ENCODE data around the gene ADNP. TPM values are rescaled to one million over a fixed set of nuclear protein-coding genes. Genes with fewer than 3 reads are reported as not detected.

ADNP gene
- total and polyA plus RNA-seq, 2 of the 13 experiments (the other 11 are each of a cell fraction or from before 2014, with no cell fraction given): 21.0 to 21.5 TPM

- TF ChIP-seq JDP2 (CRISPR knock-in tag; IDR thresholded peaks at IDR 0.05; ENCODE audit: borderline replicate concordance): no peak
- TF ChIP-seq ZNF432 (CRISPR knock-in tag; IDR thresholded peaks at IDR 0.05; ENCODE audit: borderline replicate concordance): no peak
- TF ChIP-seq, protein P1, sequence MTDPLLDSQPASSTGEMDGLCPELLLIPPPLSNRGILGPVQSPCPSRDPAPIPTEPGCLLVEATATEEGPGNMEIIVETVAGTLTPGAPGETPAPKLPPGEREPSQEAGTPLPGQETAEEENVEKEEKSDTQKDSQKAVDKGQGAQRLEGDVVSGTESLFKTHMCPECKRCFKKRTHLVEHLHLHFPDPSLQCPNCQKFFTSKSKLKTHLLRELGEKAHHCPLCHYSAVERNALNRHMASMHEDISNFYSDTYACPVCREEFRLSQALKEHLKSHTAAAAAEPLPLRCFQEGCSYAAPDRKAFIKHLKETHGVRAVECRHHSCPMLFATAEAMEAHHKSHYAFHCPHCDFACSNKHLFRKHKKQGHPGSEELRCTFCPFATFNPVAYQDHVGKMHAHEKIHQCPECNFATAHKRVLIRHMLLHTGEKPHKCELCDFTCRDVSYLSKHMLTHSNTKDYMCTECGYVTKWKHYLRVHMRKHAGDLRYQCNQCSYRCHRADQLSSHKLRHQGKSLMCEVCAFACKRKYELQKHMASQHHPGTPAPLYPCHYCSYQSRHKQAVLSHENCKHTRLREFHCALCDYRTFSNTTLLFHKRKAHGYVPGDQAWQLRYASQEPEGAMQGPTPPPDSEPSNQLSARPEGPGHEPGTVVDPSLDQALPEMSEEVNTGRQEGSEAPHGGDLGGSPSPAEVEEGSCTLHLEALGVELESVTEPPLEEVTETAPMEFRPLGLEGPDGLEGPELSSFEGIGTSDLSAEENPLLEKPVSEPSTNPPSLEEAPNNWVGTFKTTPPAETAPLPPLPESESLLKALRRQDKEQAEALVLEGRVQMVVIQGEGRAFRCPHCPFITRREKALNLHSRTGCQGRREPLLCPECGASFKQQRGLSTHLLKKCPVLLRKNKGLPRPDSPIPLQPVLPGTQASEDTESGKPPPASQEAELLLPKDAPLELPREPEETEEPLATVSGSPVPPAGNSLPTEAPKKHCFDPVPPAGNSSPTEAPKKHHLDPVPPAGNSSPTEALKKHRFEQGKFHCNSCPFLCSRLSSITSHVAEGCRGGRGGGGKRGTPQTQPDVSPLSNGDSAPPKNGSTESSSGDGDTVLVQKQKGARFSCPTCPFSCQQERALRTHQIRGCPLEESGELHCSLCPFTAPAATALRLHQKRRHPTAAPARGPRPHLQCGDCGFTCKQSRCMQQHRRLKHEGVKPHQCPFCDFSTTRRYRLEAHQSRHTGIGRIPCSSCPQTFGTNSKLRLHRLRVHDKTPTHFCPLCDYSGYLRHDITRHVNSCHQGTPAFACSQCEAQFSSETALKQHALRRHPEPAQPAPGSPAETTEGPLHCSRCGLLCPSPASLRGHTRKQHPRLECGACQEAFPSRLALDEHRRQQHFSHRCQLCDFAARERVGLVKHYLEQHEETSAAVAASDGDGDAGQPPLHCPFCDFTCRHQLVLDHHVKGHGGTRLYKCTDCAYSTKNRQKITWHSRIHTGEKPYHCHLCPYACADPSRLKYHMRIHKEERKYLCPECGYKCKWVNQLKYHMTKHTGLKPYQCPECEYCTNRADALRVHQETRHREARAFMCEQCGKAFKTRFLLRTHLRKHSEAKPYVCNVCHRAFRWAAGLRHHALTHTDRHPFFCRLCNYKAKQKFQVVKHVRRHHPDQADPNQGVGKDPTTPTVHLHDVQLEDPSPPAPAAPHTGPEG (CRISPR knock-in tag; IDR thresholded peaks at IDR 0.05): no peak
- no peak for TF ChIP-seq PBX3 (CRISPR knock-in tag; IDR thresholded peaks at IDR 0.05; ENCODE audit: borderline replicate concordance)
- TF ChIP-seq ZNF331 (CRISPR knock-in tag; IDR thresholded peaks at IDR 0.05): no peak
- TF ChIP-seq HNRNPL (IDR thresholded peaks at IDR 0.05; ENCODE audit: low read depth, low read length): no peak
- no peak for TF ChIP-seq ZFP1 (CRISPR knock-in tag; IDR thresholded peaks at IDR 0.05)
- TF ChIP-seq, protein P2, sequence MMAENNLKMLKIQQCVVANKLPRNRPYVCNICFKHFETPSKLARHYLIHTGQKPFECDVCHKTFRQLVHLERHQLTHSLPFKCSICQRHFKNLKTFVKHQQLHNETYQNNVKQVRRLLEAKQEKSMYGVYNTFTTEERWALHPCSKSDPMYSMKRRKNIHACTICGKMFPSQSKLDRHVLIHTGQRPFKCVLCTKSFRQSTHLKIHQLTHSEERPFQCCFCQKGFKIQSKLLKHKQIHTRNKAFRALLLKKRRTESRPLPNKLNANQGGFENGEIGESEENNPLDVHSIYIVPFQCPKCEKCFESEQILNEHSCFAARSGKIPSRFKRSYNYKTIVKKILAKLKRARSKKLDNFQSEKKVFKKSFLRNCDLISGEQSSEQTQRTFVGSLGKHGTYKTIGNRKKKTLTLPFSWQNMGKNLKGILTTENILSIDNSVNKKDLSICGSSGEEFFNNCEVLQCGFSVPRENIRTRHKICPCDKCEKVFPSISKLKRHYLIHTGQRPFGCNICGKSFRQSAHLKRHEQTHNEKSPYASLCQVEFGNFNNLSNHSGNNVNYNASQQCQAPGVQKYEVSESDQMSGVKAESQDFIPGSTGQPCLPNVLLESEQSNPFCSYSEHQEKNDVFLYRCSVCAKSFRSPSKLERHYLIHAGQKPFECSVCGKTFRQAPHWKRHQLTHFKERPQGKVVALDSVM (CRISPR knock-in tag; IDR thresholded peaks at IDR 0.05): peak; percentile 80; the same call in 1 of the 2 replicates
- 0 out of 2 replicates have a peak, but pooled peaks have one; percentile 13 for TF ChIP-seq PAF1 (CRISPR knock-in tag; IDR thresholded peaks at IDR 0.05)
- TF ChIP-seq ZMYM2 (CRISPR knock-in tag; IDR thresholded peaks at IDR 0.05): no peak
- no peak for TF ChIP-seq ZNF777 (CRISPR knock-in tag; IDR thresholded peaks at IDR 0.05)
- TF ChIP-seq DZIP1 (CRISPR knock-in tag; IDR thresholded peaks at IDR 0.05): no peak
- no peak for TF ChIP-seq SRSF4 (IDR thresholded peaks at IDR 0.05; ENCODE audit: low read depth, low read length, poor library complexity, severe bottlenecking)
- no peak for TF ChIP-seq ZNF232 (CRISPR knock-in tag; IDR thresholded peaks at IDR 0.05; ENCODE audit: borderline replicate concordance)
- no peak for TF ChIP-seq EP300 (IDR thresholded peaks at IDR 0.05; ENCODE audit: low read depth in 2 of 2, low read length in 2 of 2)
- TF ChIP-seq EP300 (CRISPR knock-in tag; IDR thresholded peaks at IDR 0.05; ENCODE audit: borderline replicate concordance): no peak
- no peak for TF ChIP-seq NPAS2 (CRISPR knock-in tag; IDR thresholded peaks at IDR 0.05; ENCODE audit: borderline replicate concordance)
- no peak for TF ChIP-seq PBX2 (CRISPR knock-in tag; IDR thresholded peaks at IDR 0.05)
These were observed 45.5 kb downstream of the ADNP start (continued) for GRCh38 chr20:50885781-50886180.

All from HepG2 (cell line).